NCI-H748 (cell line): ENCODE results near the gene DHX57.
"Not testable (repeated sequence)": the region's sequence is repeated elsewhere in the genome, so short reads cannot be mapped to it uniquely, and the experiment has no call there.

Experiments
- DNase-seq: peaks from one replicate; lab custom pipeline; 2025; ENCODE audit not compliant: unreplicated experiment; lab: John Stamatoyannopoulos, UW

Gene DHX57

DNA sequence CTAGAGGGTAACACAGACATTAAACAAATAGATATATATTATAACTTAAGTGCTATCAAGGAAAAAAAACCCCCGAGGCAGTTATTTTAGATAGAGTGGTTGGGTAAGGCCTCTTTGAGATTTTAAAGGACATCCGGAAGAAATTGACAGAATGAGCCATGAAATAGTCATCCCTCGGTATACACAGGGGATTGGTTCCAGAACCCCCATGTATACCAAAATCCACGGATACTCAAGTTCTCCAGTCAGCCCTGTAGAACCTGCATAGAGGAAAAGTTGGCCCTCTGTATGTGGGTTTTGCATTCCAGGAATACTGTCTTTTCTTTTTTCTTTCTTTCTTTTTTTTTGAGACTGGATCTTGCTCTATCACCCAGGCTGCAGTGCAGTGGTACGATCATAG is 2.0 kb downstream of the DHX57 start:
- no peak for DNase-seq

DNA sequence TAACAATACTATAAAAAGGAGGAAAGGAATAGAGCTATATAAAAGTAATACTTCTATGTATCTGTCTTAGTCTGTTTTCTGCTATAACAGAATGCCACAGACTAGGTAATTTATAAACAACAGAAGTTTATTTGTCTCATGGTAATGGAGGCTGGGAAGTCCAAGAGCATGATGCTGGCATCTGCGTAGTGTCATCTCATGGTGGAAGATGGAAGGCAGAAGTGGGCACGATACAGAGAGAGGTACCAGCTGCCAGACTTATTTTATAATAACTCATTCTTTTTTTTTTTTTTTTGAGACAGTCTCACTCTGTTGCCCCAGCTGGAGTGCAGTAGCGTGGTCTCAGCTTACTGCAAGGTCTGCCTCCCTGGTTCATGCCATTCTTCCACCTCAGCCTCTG is 4.3 kb downstream of the DHX57 start:
- no peak for DNase-seq

GRCh38 chr2:38866773-38867443 is 8.8 kb downstream of the DHX57 start:
- DNase-seq: no peak

GRCh38 chr2:38863061-38863695 is 12.6 kb downstream of the DHX57 start:
- peak; percentile 30 for DNase-seq

- DNase-seq: no peak
These were observed 13.3 kb downstream of the DHX57 start for GRCh38 chr2:38862476-38862875.

DNA sequence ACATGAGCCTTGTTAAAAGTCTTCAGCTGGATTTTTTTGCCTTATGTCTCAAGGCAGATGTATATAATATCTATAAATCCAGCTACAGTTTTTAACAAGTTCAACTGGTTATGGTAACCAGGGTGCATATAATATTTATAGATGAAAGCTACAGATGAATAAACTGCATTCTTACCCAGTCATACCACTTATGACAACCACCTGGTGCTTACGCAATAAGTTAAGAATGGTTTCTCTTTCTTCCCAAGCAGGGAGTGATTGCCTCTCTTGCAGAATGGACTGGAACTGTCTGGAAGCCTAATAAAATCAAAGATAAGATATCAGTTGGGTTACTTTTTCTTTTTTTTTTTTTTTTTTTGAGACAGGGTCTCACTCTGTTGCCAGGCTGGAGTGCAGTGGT is 19.6 kb downstream of the DHX57 start:
- DNase-seq: no peak

DNA sequence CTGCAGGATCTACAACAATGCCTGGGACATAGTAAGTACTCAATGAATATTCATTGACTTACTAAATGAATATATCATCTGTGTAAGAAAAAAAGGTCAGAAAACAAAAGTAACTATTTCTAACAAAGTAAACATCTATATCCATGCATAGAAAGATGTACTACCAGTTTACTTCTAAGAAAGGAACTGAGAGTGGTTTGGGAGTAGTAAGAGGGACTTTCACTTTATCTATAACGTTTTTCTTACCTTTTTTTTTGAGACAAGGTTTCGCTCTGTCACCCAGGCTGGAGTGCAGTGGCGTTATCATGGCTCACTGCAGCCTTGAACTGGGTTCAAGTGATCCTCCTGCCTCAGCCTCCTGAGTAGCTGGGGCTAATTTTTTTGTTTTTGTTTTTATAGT is 25.7 kb downstream of the DHX57 start:
- DNase-seq: no peak

DNA sequence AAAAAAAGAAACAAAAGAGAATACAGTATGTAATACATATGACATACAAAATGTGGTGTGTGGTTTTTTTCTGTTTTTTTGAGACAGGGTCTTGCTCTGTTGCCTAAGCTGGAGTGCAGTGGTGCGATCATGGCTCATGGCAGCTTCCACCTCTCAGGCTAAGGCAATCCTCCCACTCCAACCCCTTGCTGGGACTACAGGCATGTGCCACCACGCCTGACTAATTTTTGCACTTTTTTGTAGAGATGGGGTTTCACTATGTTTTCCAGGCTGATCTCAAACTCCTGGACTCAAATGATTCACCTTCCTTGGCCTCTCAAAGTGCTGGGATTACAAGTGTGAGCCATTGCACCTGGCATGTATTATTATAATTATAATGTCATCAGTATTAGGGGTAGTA is 38.9 kb downstream of the DHX57 start:
- DNase-seq: no peak

GRCh38 chr2:38835990-38836389 is 39.7 kb downstream of the DHX57 start:
- no peak for DNase-seq

DNA sequence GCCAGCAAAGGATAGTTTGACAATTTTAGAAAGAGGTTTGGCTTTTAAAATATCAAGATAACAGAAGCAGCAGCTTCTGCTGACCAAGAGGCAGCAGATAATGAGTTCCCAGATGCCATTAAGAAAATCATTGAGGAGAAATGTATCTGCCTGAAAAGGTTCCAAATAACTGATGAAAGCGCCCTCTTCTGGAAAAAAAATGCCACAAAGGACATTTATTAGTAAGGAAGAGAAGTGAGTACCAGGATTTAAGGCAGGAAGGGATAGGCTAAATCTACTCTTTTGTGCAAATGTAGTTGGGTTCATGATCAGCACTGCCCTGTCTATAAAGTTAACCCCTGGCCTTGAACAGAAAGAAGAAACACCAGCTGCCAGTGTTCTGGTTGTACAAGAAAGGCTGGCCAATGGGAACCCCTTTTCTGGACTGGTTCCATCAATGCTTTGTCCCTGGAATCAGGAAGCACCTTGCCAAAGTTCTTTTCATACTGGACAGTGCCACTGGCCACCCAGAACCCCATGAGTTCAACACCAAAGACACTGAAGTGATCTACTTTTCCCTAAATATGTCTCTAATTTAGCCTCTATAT is 40.6 kb downstream of the DHX57 start:
- DNase-seq: peak; percentile 56

DNA sequence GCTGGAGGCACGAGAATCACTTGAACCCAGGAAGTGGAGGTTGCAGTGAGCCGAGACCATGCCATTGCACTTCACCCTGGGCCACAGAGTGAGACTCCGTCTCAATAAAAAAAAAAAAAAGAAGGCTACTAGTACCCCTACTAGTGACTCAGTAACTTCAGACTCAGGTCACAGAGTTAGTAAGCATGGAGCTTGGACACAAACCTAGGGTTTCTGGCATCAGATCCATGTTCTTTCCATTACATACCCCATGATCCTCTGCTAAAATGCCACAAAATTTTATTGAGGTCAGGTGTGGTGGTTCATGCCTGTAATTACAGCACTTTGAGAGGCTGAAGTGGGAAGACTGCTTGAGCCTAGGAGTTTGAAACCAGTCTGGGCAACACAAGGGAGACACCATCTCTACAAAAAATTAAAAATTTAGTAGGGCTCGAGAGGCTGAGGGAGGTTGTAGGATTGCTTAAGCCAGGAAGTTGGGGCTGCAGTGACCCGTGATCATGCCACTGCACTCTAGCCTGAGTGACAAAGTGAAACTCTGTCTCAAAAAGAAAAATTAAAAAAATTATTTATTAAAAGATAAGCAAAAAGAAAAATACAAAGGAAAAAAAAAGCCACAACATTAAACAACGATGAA is 45.1 kb downstream of the DHX57 start:
- no peak for DNase-seq

GRCh38 chr2:38829971-38830370 is 45.8 kb downstream of the DHX57 start:
- DNase-seq: no peak

DNA sequence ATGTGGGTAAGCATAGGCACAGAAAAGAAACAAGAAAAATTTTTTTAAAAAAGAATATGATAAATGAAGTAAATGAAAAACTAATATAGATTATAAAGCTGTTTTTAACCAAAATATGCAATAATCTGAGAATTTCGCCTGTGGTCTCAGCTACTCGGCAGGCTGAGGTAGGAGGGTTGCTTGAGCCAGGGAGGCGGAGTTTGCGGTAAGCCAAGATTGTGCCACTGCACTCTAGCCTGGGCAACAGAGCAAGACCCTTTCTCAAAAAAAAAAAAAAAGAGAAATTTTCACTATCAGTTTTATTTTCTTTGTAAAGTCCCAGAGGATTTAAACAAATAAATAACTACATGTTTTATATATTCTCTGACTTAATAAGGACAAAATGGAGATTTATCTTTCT is 47.3 kb downstream of the DHX57 start:
- DNase-seq: no peak

GRCh38 chr2:38827539-38828145 is 48.1 kb downstream of the DHX57 start:
- not testable (repeated sequence) for DNase-seq

- no peak for DNase-seq
These were observed 49.8 kb downstream of the DHX57 start for GRCh38 chr2:38825956-38826355.

DNA sequence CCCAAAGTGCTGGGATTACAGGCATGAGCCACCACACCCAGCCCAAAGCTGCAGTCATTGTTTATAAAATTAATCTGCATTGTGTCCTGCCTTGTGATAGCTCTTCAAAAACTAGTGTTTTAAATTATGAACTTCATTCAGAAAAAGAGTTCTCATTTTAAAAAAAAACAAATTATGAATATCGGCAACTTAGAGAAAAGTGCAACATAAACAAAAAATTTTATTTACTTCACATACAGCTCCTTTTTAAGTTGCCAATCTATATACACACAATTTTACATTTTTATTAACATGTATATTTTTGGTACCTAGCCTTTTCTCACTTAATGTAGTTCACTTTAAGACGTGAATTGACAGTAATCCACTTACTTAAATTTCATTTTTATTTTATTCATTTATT is 50.8 kb downstream of the DHX57 start:
- DNase-seq: no peak

GRCh38 chr2:38823386-38823785 is 52.3 kb downstream of the DHX57 start:
- no peak for DNase-seq

GRCh38 chr2:38818565-38818964 is 57.2 kb downstream of the DHX57 start:
- DNase-seq: no peak

DNA sequence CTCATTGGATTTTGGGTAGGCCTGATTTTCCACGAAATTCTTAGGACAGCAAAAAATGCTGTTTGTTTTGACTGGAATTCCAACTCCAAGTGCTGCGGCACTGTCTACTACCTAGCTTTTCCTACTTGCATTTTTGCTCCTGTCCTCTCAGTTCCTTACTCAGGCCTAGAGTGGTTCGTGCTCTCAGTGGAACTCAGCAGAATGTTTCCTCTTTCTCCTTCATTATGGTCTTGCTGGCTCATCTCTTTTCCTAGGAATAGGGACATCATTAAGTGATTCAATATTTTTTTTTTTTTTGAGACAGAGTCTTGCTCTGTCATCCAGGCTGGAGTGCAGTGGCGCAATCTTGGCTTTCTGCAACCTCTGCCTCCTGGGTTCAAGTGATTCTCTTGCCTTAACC is 59.8 kb downstream of the DHX57 start:
- no peak for DNase-seq

GRCh38 chr2:38810488-38810887 is 65.2 kb downstream of the DHX57 start:
- DNase-seq: no peak

DNA sequence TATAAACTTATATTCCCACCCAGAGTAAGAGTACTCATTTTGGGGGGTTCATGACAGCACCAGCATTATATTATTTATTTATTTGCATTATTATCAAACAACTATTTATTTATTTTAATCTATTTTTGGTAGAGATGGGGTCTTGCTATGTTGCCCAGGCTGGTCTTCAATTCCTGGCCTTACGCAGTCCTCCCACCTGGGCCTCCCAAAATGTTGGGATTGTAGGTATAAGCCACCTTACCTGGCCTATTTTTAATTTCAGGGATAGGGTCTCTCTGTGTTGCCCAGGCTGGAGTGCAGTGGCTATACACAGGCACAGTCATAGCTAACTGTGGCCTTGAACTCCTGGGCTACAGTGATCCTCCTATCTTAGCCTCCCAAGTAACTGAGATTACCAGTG is 67.1 kb downstream of the DHX57 start:
- DNase-seq: no peak

DNA sequence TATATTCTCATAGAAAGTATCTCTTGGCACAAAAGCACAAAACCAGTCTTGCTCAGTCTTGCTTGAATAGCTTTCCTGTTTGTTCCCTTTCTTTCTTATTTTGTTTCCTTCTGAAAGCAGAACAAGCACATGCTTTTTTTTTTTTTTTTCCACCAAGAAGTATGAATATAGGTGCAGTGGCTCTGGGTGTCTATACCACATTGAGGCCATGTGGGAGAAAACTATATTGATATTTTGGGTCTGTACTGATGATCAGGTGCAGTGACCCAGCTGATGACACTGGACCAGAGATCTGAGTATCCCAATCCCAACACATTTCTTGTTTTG is 69.0 kb downstream of the DHX57 start:
- DNase-seq: no peak
